HG03520 (cell line): ENCODE measurements around the gene TCF7L1.
"Not testable (repeated sequence)": the region's sequence is repeated elsewhere in the genome, so short reads cannot be mapped to it uniquely, and the experiment has no call there.

Experiments
- ATAC-seq: cut with Tn5 transposase; IDR thresholded peaks from one replicate; pipeline ENCODE4 v1.9.1; 2021; ENCODE audit warnings: mild to moderate bottlenecking, moderate library complexity; ENCODE audit not compliant: unreplicated experiment

Gene TCF7L1

GRCh38 chr2:85132834-85133637 lies at the start of gene TCF7L1:
Gene TCF7L1 (plus strand): TSS chr2:85133392. CDS start chr2:85133685, 293 bp downstream.
- ATAC-seq, result no peak

GRCh38 chr2:85085563-85085962 lies 47.6 kb upstream of the TCF7L1 start:
- ATAC-seq, result no peak

GRCh38 chr2:85087541-85087940 lies 45.7 kb upstream of the TCF7L1 start:
- ATAC-seq, result no peak

GRCh38 chr2:85088921-85089320 lies 44.3 kb upstream of the TCF7L1 start:
- no peak for ATAC-seq

GRCh38 chr2:85089585-85089984 lies 43.6 kb upstream of the TCF7L1 start:
- ATAC-seq, result no peak

- no peak for ATAC-seq
Observed at GRCh38 chr2:85091838-85092237, 41.4 kb upstream of the TCF7L1 start.

GRCh38 chr2:85095094-85095493 lies 38.1 kb upstream of the TCF7L1 start:
- ATAC-seq, result no peak

- ATAC-seq, result no peak
Observed at GRCh38 chr2:85096616-85097015, 36.6 kb upstream of the TCF7L1 start.

- no peak for ATAC-seq
Observed at GRCh38 chr2:85104228-85104627, 29.0 kb upstream of the TCF7L1 start.

GRCh38 chr2:85106489-85107180 lies 26.6 kb upstream of the TCF7L1 start:
- ATAC-seq, result no peak

GRCh38 chr2:85110991-85111560 lies 22.1 kb upstream of the TCF7L1 start:
- no peak for ATAC-seq

GRCh38 chr2:85111819-85112281 lies 21.3 kb upstream of the TCF7L1 start:
- ATAC-seq, result no peak

- no peak for ATAC-seq
Observed at GRCh38 chr2:85112906-85113625, 20.1 kb upstream of the TCF7L1 start.

- ATAC-seq, result no peak
Observed at GRCh38 chr2:85114586-85115330, 18.4 kb upstream of the TCF7L1 start.

GRCh38 chr2:85116207-85116606 lies 17.0 kb upstream of the TCF7L1 start:
- ATAC-seq, result no peak

- no peak for ATAC-seq
Observed at GRCh38 chr2:85119900-85120299, 13.3 kb upstream of the TCF7L1 start.

GRCh38 chr2:85120363-85120762 lies 12.8 kb upstream of the TCF7L1 start:
- no peak for ATAC-seq

- ATAC-seq, result not testable (repeated sequence)
Observed at GRCh38 chr2:85126462-85126861, 6.7 kb upstream of the TCF7L1 start.

GRCh38 chr2:85129861-85130260 lies 3.3 kb upstream of the TCF7L1 start:
- ATAC-seq, result no peak

GRCh38 chr2:85130407-85130806 lies 2.8 kb upstream of the TCF7L1 start:
- no peak for ATAC-seq
